Measurements from ENCODE around the gene CENPA.
A peak's percentile ranks its signal among the peaks of the same experiment; 100 is the strongest.
"Not testable (repeated sequence)": the region's sequence is repeated elsewhere in the genome, so short reads cannot be mapped to it uniquely, and the experiment has no call there.

The CENPA gene

GRCh38 chr2:26785431-26786206, at the start of gene CENPA:
Gene CENPA, plus strand, starts transcription at chr2:26786056. Its CDS starts 141 bp downstream, at chr2:26786197.
- DNase-seq (ENCODE audit: low read depth, low spot score), result peak; percentile 97
- peak within 1 kb of the TSS; percentile 10 for H3K27ac ChIP-seq

GRCh38 chr2:26737221-26737620, 48.6 kb upstream of the CENPA start:
- DNase-seq (ENCODE audit: low read depth, low spot score), result no peak
- H3K27ac ChIP-seq, result no peak overlapping the region

- no peak for DNase-seq (ENCODE audit: low read depth, low spot score)
- H3K27ac ChIP-seq, result no peak overlapping the region
These were observed 47.4 kb upstream of the CENPA start for GRCh38 chr2:26738481-26738880.

- DNase-seq (ENCODE audit: low read depth, low spot score), result no peak
- no peak overlapping the region for H3K27ac ChIP-seq
These were observed 46.3 kb upstream of the CENPA start for GRCh38 chr2:26739514-26739913.

- DNase-seq (ENCODE audit: low read depth, low spot score), result no peak
- no peak overlapping the region for H3K27ac ChIP-seq
These were observed 45.5 kb upstream of the CENPA start for GRCh38 chr2:26740346-26740745.

- DNase-seq (ENCODE audit: low read depth, low spot score), result no peak
- no peak overlapping the region for H3K27ac ChIP-seq
These were observed 45.0 kb upstream of the CENPA start for GRCh38 chr2:26740890-26741302.

- no peak overlapping the region for H3K27ac ChIP-seq
- no peak for DNase-seq (ENCODE audit: low read depth, low spot score)
These were observed 43.6 kb upstream of the CENPA start for GRCh38 chr2:26742048-26742770.

GRCh38 chr2:26743852-26744251, 42.0 kb upstream of the CENPA start:
- DNase-seq (ENCODE audit: low read depth, low spot score), result no peak
- no peak overlapping the region for H3K27ac ChIP-seq

GRCh38 chr2:26744953-26745352, 40.9 kb upstream of the CENPA start:
- DNase-seq (ENCODE audit: low read depth, low spot score), result no peak
- no peak overlapping the region for H3K27ac ChIP-seq

GRCh38 chr2:26745609-26746327, 40.1 kb upstream of the CENPA start:
- H3K27ac ChIP-seq, result no peak overlapping the region
- DNase-seq (ENCODE audit: low read depth, low spot score), result no peak

- H3K27ac ChIP-seq, result no peak overlapping the region
- no peak for DNase-seq (ENCODE audit: low read depth, low spot score)
These were observed 38.9 kb upstream of the CENPA start for GRCh38 chr2:26746934-26747333.

- H3K27ac ChIP-seq, result peak overlapping the region; percentile 59
- not testable (repeated sequence) for DNase-seq (ENCODE audit: low read depth, low spot score)
These were observed 36.0 kb upstream of the CENPA start for GRCh38 chr2:26749787-26750420.

- H3K27ac ChIP-seq, result peak overlapping the region; percentile 59
- not testable (repeated sequence) for DNase-seq (ENCODE audit: low read depth, low spot score)
These were observed 35.4 kb upstream of the CENPA start for GRCh38 chr2:26750467-26750866.

GRCh38 chr2:26752656-26753055, 33.2 kb upstream of the CENPA start:
- no peak overlapping the region for H3K27ac ChIP-seq
- DNase-seq (ENCODE audit: low read depth, low spot score), result no peak

- no peak for DNase-seq (ENCODE audit: low read depth, low spot score)
- H3K27ac ChIP-seq, result peak overlapping the region; percentile 20
These were observed 31.3 kb upstream of the CENPA start for GRCh38 chr2:26754539-26754938.

GRCh38 chr2:26754972-26755670, 30.7 kb upstream of the CENPA start:
- H3K27ac ChIP-seq, result peak overlapping the region; percentile 20
- DNase-seq (ENCODE audit: low read depth, low spot score), result no peak

GRCh38 chr2:26756337-26756736, 29.5 kb upstream of the CENPA start:
- no peak for DNase-seq (ENCODE audit: low read depth, low spot score)
- H3K27ac ChIP-seq, result peak overlapping the region; percentile 100

GRCh38 chr2:26757873-26758789, 27.7 kb upstream of the CENPA start:
- DNase-seq (ENCODE audit: low read depth, low spot score), result peak; percentile 92
- H3K27ac ChIP-seq, result peak overlapping the region; percentile 100

- DNase-seq (ENCODE audit: low read depth, low spot score), result no peak
- peak overlapping the region; percentile 100 for H3K27ac ChIP-seq
These were observed 27.0 kb upstream of the CENPA start for GRCh38 chr2:26758790-26759321.

All from epithelial cell of prostate (primary cell).